Muscle layer of colon (tissue), 2 donors: ENCODE results near the gene DGKQ.

Experiments
- H3K27ac ChIP-seq: one replicate; pipeline ENCODE4 v1.7.0; 2013; ENCODE audit warnings: low read depth, mild to moderate bottlenecking, low read length, moderate library complexity
- H3K27me3 ChIP-seq, 2 donors: one replicate each; pipeline ENCODE4 v1.7.0; 2013; ENCODE audit warnings: low read length in 2 of 2, mild to moderate bottlenecking in 2 of 2; ENCODE audit not compliant: insufficient read depth in 2 of 2, control insufficient read depth in 1 of 2
- H3K36me3 ChIP-seq: one replicate; pipeline ENCODE4 v1.7.0; 2013; ENCODE audit warnings: mild to moderate bottlenecking, low read length; ENCODE audit not compliant: insufficient read depth
- H3K4me1 ChIP-seq: one replicate; pipeline ENCODE4 v1.7.0; 2013; ENCODE audit warnings: mild to moderate bottlenecking, low read length; ENCODE audit not compliant: insufficient read depth
- H3K4me3 ChIP-seq, 2 donors: one replicate each; pipeline ENCODE4 v1.7.0; 2013; ENCODE audit warnings: low read length in 2 of 2, low read depth in 1 of 2, mild to moderate bottlenecking in 1 of 2, moderate library complexity in 1 of 2
- H3K9ac ChIP-seq: one replicate; pipeline ENCODE4 v1.7.0; 2013; ENCODE audit warnings: low read length
- H3K9me3 ChIP-seq: one replicate; pipeline ENCODE4 v1.7.0; 2013; ENCODE audit warnings: mild to moderate bottlenecking, low read length
- donor health status: abdominal sarcoma.
- donor health status: Adenocarcinoma of cecum.

The DGKQ gene

DNA sequence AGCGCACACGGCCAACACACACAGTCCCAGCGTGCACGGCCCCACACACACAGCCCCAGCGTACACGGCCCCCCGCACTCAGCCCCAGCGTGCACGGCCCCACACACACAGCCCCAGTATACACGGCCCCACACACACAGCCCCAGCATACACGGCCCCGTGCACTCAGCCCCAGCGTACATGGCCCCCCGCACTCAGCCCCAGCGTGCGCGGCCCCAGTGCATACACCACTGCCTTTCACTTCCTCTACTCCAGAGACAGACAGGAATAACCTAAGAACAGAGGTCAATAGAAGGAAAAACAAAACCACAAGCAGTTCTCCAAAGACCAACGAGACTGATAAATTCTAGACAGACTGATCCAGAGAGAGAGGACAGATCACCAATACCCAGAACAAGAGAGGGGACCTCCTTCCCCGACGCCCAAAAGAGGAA lies 58.3 kb downstream of the DGKQ start:
- H3K27ac ChIP-seq, result no peak overlapping the region
- no peaks in the 10 kb centered on the region for H3K9me3 ChIP-seq
- H3K27me3 ChIP-seq, result no peaks in the 10 kb centered on the region
- no peak overlapping the region for H3K4me3 ChIP-seq
- H3K9ac ChIP-seq, result no peak overlapping the region
- peaks cover 26% of the 10 kb centered on the region for H3K36me3 ChIP-seq
- peaks cover 7% of the 10 kb centered on the region for H3K4me1 ChIP-seq

- peaks cover 26% of the 10 kb centered on the region for H3K36me3 ChIP-seq
- no peaks in the 10 kb centered on the region for H3K27me3 ChIP-seq
- H3K4me3 ChIP-seq, result no peak overlapping the region
- H3K9me3 ChIP-seq, result no peaks in the 10 kb centered on the region
- H3K27ac ChIP-seq, result no peak overlapping the region
- peaks cover 7% of the 10 kb centered on the region for H3K4me1 ChIP-seq
- no peak overlapping the region for H3K9ac ChIP-seq
Measured at GRCh38 chr4:914531-914930, 58.8 kb downstream of the DGKQ start.

DNA sequence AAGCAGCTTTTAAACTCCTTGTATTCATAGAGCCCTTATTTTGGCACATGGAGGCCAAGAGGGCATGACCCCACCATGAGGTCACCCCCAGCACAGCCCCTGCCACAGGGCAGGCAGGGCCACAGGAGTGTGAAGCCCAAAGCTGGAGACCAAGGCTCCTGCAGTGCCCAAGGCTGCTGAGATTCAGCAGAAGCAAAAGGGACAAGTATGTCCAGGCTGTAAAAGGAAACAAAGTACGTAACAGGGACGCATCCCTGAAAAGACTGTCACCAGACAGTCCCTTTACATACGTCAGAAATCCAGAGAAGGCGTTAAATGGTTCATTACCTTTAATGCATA lies 60.1 kb downstream of the DGKQ start:
- Histone ChIP-seq H3K9me3 (no peaks in the 10 kb centered on the region), H3K27ac (no peak overlapping the region), H3K4me3 (no peak overlapping the region), H3K36me3 (peaks cover 26% of the 10 kb centered on the region), H3K9ac (no peak overlapping the region), H3K4me1 (peaks cover 7% of the 10 kb centered on the region), H3K27me3 (no peaks in the 10 kb centered on the region)

GRCh38 chr4:912548-913279 lies 60.7 kb downstream of the DGKQ start:
- Histone ChIP-seq H3K36me3 (peaks cover 26% of the 10 kb centered on the region), H3K4me1 (peaks cover 7% of the 10 kb centered on the region), H3K27ac (no peak overlapping the region), H3K9ac (no peak overlapping the region), H3K27me3 (no peaks in the 10 kb centered on the region), H3K9me3 (no peaks in the 10 kb centered on the region), H3K4me3 (no peak overlapping the region)

DNA sequence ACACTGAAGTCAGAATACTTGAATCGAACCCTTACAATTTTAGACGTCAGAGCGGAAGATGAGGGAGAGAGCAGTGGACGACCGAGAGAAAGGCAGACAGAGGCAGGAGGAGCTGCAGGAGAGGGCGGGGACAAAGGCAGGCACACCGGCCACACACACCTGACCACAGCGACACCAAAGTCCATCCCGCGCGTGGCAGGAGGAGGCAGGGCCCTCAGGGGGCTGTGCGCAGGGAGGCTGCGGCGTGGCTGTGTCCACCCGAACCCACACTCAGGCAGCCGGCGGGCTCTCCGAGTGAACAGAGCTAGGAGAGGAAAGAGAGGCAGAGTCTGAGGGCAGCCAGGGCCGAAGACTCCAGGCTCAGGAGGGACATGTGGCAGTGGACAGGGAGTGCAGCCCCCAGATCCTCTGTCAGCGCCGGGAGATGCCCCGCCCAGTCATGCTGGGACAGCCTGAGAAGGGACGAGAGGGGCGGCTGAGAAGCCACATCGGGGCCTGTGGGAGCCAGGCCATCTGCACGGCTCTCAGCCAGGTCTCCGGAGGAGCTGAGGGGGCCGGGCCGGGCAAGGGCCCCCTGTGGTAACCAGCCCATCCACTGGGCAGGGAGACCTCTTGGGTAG lies 61.4 kb downstream of the DGKQ start:
- H3K27ac ChIP-seq, result no peak overlapping the region

GRCh38 chr4:911221-911751 lies 62.1 kb downstream of the DGKQ start:
- no peak overlapping the region for H3K27ac ChIP-seq

More for the DNA sequence above, 61.4 kb downstream of the DGKQ start:
- Histone ChIP-seq H3K9ac (no peak overlapping the region), H3K27me3 (no peaks in the 10 kb centered on the region), H3K9me3 (no peaks in the 10 kb centered on the region), H3K4me3 (no peak overlapping the region), H3K36me3 (peaks cover 29% of the 10 kb centered on the region), H3K4me1 (peaks cover 7% of the 10 kb centered on the region)

DNA sequence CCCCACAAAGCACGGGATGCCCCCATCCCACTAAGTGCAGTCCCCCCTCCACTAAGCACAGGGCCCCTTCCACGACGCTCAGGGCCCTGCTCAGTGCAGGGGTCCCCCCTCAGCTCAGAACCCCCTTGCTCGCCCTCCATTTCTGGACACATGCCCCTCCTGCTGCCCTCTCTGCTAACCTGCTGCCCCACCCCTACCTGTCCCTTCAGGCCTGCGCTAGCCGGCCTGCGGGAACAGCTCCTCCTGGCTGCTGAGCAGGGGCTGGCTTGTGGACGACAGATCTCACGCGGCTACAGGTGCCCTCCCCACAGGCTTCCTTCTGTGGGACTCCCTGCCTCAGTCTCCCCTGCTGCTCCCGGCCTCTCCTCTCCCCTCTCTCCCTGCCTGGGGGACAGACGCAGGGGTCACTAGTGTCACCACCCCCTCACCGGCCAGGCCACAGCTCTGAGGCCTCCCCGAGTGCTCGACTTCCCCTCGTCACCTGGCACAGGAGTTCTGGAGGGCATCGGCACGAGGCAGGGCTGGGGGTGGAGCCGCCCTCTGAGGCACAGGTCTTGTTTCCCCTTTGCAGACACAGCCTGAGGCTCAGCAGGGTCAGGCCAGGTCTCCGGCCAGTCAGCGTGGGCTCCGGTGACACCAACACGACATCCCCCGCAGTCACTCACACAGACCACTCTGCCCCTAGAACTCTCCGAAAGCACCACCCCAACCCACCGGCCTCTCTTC lies 62.8 kb downstream of the DGKQ start:
- H3K27ac ChIP-seq, result no peak overlapping the region
- no peak overlapping the region for H3K4me3 ChIP-seq
- H3K9me3 ChIP-seq, result no peaks in the 10 kb centered on the region
- H3K9ac ChIP-seq, result no peak overlapping the region
- peaks cover 2% of the 10 kb centered on the region for H3K4me1 ChIP-seq
- H3K27me3 ChIP-seq, result no peaks in the 10 kb centered on the region
- H3K36me3 ChIP-seq, result peaks cover 31% of the 10 kb centered on the region

More at GRCh38 chr4:911221-911751, 62.1 kb downstream of the DGKQ start:
- no peaks in the 10 kb centered on the region for H3K27me3 ChIP-seq
- no peaks in the 10 kb centered on the region for H3K9me3 ChIP-seq
- H3K4me1 ChIP-seq, result peaks cover 7% of the 10 kb centered on the region
- no peak overlapping the region for H3K9ac ChIP-seq
- H3K36me3 ChIP-seq, result peaks cover 31% of the 10 kb centered on the region
- H3K4me3 ChIP-seq, result no peak overlapping the region

DNA sequence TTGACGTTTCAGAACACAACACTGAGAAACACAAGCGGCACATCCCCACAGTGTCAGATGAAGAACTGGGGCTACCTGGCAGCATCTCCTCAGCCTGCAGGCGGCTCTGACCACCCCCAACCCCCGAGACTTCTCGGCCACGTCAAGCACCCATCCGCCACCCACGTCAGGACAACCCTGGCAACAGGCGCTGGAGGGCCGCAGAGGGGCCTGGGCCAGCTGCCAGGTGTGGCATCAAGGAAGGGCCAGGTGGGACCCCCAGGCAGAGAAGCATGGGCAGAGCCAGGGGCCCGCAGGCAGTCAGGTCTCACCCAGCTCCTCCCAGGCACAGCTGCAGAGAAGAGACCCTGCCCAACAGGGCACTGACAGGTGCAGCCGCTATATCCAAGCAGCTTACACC lies 63.5 kb downstream of the DGKQ start:
- H3K4me1 ChIP-seq, result no peaks in the 10 kb centered on the region
- H3K36me3 ChIP-seq, result peaks cover 31% of the 10 kb centered on the region
- H3K9ac ChIP-seq, result no peak overlapping the region
- no peaks in the 10 kb centered on the region for H3K27me3 ChIP-seq
- no peak overlapping the region for H3K27ac ChIP-seq
- no peaks in the 10 kb centered on the region for H3K9me3 ChIP-seq
- no peak overlapping the region for H3K4me3 ChIP-seq

GRCh38 chr4:909131-909571 lies 64.2 kb downstream of the DGKQ start:
- Histone ChIP-seq H3K4me3 (no peak overlapping the region), H3K4me1 (no peaks in the 10 kb centered on the region), H3K9me3 (no peaks in the 10 kb centered on the region), H3K9ac (no peak overlapping the region), H3K36me3 (peaks cover 31% of the 10 kb centered on the region), H3K27me3 (no peaks in the 10 kb centered on the region), H3K27ac (no peak overlapping the region)
